Vagina (tissue), 2 donors: ENCODE data around the gene LONRF2. TPM values are rescaled to one million over a fixed set of nuclear protein-coding genes. Genes with fewer than 3 reads are reported as not detected.

Source experiments
- DNase-seq, 2 donors: peaks; one replicate each; pipeline ENCODE4 v3.0.0-alpha.2; 2017; ENCODE audit errors: extremely low spot score in 2 of 2
- H3K27ac ChIP-seq: fragments of 200-600 bp; sonication (generic); one replicate; pipeline ENCODE4 v1.5.1; 2019
- H3K27me3 ChIP-seq: fragments of 200-600 bp; sonication (generic); one replicate; pipeline ENCODE4 v1.5.1; 2019
- H3K36me3 ChIP-seq, 2 donors: fragments of 200-600 bp; sonication (generic); one replicate each; pipeline ENCODE4 v1.5.1; 2017 to 2019
- H3K4me1 ChIP-seq: fragments of 200-600 bp; sonication (generic); one replicate; pipeline ENCODE4 v1.5.1; 2019
- H3K4me3 ChIP-seq, 2 donors: fragments of 200-600 bp; sonication (generic); 1 replicate in 1 of 2; 2 replicates in 1 of 2; pipeline ENCODE4 v1.5.1; 2016 to 2019
- H3K9me3 ChIP-seq: fragments of 200-600 bp; sonication (generic); one replicate; pipeline ENCODE4 v1.5.1; 2019
- CTCF ChIP-seq, 3 experiments: fragments of 450-650 bp in 2 of 3; fragments of 200-600 bp in 1 of 3; sonication (generic) in 1 of 3; IDR thresholded peaks; one replicate each; pipeline ENCODE4 v1.5.1; 2017 to 2019; ENCODE audit warnings: antibody characterized with exemption in 3 of 3, mild to moderate bottlenecking in 2 of 3, moderate library complexity in 2 of 3
- POLR2A ChIP-seq, 2 donors: fragments of 450-650 bp; IDR thresholded peaks; one replicate each; pipeline ENCODE4 v1.6.1; 2017; ENCODE audit warnings: antibody characterized with exemption in 2 of 2, mild to moderate bottlenecking in 2 of 2, moderate library complexity in 2 of 2
- POLR2AphosphoS5 ChIP-seq, 2 donors: sonication (generic); formaldehyde crosslinking; IDR thresholded peaks; one replicate each; pipeline ENCODE4 v1.9.0; 2017; ENCODE audit warnings: antibody characterized with exemption in 2 of 2, mild to moderate bottlenecking in 2 of 2, low read depth in 1 of 2; ENCODE audit not compliant: insufficient read depth in 1 of 2
- intact Hi-C: fragments of 100-400 bp; cut with DNase I; formaldehyde crosslinking; loops from one replicate; pipeline ENCODE4 v1.15.1; 2023
- total RNA-seq: library from RNA; depleted of rRNA; stranded (reverse); fragments of >200 nt; gene quantifications from one replicate; pipeline ENCODE4 v1.2.3, GENCODE V29; 2016

LONRF2 gene
- total RNA-seq, 1 donor from 2014 or later = 9.6 TPM

GRCh38 chr2:100292022-100292580, 30.2 kb downstream of the LONRF2 start:
- no peaks in the 10 kb centered on the region for H3K27me3 ChIP-seq
- no peak for TF ChIP-seq POLR2AphosphoS5 (IDR thresholded peaks at IDR 0.05; ENCODE audit: insufficient read depth in 1 of 2, low read depth in 1 of 2)
- TF ChIP-seq CTCF (IDR thresholded peaks at IDR 0.05) = no peak
- TF ChIP-seq POLR2A (IDR thresholded peaks at IDR 0.05) = no peak
- no peaks in the 10 kb centered on the region for H3K9me3 ChIP-seq
- intact Hi-C loops = no loop called here
- no peak overlapping the region for H3K4me3 ChIP-seq
- DNase-seq = no peak
- H3K36me3 ChIP-seq = no peaks in the 10 kb centered on the region
- H3K4me1 ChIP-seq = peaks cover 9% of the 10 kb centered on the region
- H3K27ac ChIP-seq = peak overlapping the region; percentile 54

GRCh38 chr2:100291152-100291970, 30.9 kb downstream of the LONRF2 start:
- Histone ChIP-seq H3K4me1 (peaks cover 9% of the 10 kb centered on the region), H3K4me3 (no peak overlapping the region), H3K36me3 (no peaks in the 10 kb centered on the region), H3K9me3 (no peaks in the 10 kb centered on the region), H3K27me3 (no peaks in the 10 kb centered on the region), H3K27ac (peak overlapping the region; percentile 54)
- TF ChIP-seq POLR2AphosphoS5 (IDR thresholded peaks at IDR 0.05; ENCODE audit: insufficient read depth in 1 of 2, low read depth in 1 of 2) = peak in 1 of 2 donors; percentile 57
- no peak for TF ChIP-seq POLR2A (IDR thresholded peaks at IDR 0.05)
- intact Hi-C loops = no loop called here
- no peak for DNase-seq

GRCh38 chr2:100290718-100291151, 31.6 kb downstream of the LONRF2 start:
- intact Hi-C loops = no loop called here
- TF ChIP-seq CTCF (IDR thresholded peaks at IDR 0.05) = no peak
- TF ChIP-seq POLR2A (IDR thresholded peaks at IDR 0.05) = no peak
- TF ChIP-seq POLR2AphosphoS5 (IDR thresholded peaks at IDR 0.05; ENCODE audit: insufficient read depth in 1 of 2, low read depth in 1 of 2) = no peak

GRCh38 chr2:100289020-100289419, 33.3 kb downstream of the LONRF2 start:
- DNase-seq = no peak
- Histone ChIP-seq H3K9me3 (no peaks in the 10 kb centered on the region), H3K4me3 (no peak overlapping the region), H3K27me3 (no peaks in the 10 kb centered on the region), H3K27ac (no peak overlapping the region), H3K4me1 (peaks cover 20% of the 10 kb centered on the region), H3K36me3 (no peaks in the 10 kb centered on the region)
- no peak for TF ChIP-seq POLR2A (IDR thresholded peaks at IDR 0.05)
- no peak for TF ChIP-seq POLR2AphosphoS5 (IDR thresholded peaks at IDR 0.05; ENCODE audit: insufficient read depth in 1 of 2, low read depth in 1 of 2)
- no peak for TF ChIP-seq CTCF (IDR thresholded peaks at IDR 0.05)
- intact Hi-C loops = no loop called here

More at GRCh38 chr2:100290718-100291151, 31.6 kb downstream of the LONRF2 start:
- peaks cover 15% of the 10 kb centered on the region for H3K4me1 ChIP-seq
- no peak for DNase-seq
- peak overlapping the region; percentile 54 for H3K27ac ChIP-seq
- no peak overlapping the region for H3K4me3 ChIP-seq
- H3K36me3 ChIP-seq = no peaks in the 10 kb centered on the region
- no peaks in the 10 kb centered on the region for H3K9me3 ChIP-seq
- no peaks in the 10 kb centered on the region for H3K27me3 ChIP-seq

GRCh38 chr2:100286318-100286717, 36.0 kb downstream of the LONRF2 start:
- Histone ChIP-seq H3K27ac (peak overlapping the region; percentile 67), H3K36me3 (peaks cover 0 to 4% of the 10 kb centered on the region in 2 donors)
- TF ChIP-seq POLR2AphosphoS5 (IDR thresholded peaks at IDR 0.05; ENCODE audit: insufficient read depth in 1 of 2, low read depth in 1 of 2) = no peak
- no peak for TF ChIP-seq POLR2A (IDR thresholded peaks at IDR 0.05)
- no peak for TF ChIP-seq CTCF (IDR thresholded peaks at IDR 0.05)

More at GRCh38 chr2:100286318-100286717, 36.0 kb downstream of the LONRF2 start:
- peak in 1 of 2 donors; percentile 34 for DNase-seq
- Histone ChIP-seq H3K4me3 (no peak overlapping the region), H3K4me1 (peaks cover 14% of the 10 kb centered on the region), H3K9me3 (no peaks in the 10 kb centered on the region), H3K27me3 (no peaks in the 10 kb centered on the region)
- intact Hi-C loops = no loop called here
